GM23338 (cell line): Measurements from ENCODE around the gene MYO18A. TPM values are rescaled to one million over a fixed set of nuclear protein-coding genes. Genes with fewer than 3 reads are reported as not detected.

Source experiments
- ATAC-seq: fragments of 200-7000 bp; cut with Tn5 transposase; 3 replicates; pipeline ENCODE4 v1.9.1; 2020
- DNase-seq: peaks from one replicate; pipeline ENCODE4 v3.0.0-alpha.2; 2015; ENCODE audit warnings: low spot score
- H2AFZ ChIP-seq: fragments of 200-600 bp; sonication (generic); 2 replicates; pipeline ENCODE4 v1.8.0; 2016; ENCODE audit warnings: antibody characterized with exemption, mild to moderate bottlenecking, moderate library complexity
- H3F3A ChIP-seq: fragments of 200-600 bp; sonication (generic); replicated peaks from 2 replicates; pipeline ENCODE4 v1.8.0; 2017; ENCODE audit warnings: antibody characterized with exemption, mixed run types, low read depth
- H3K27ac ChIP-seq: fragments of 200-600 bp; sonication (generic); 2 replicates; pipeline ENCODE4 v1.6.1; 2016; ENCODE audit warnings: low read depth
- H3K27me3 ChIP-seq: fragments of 200-600 bp; sonication (generic); 2 replicates; pipeline ENCODE4 v1.8.0; 2016; ENCODE audit warnings: mild to moderate bottlenecking, mixed run types, moderate library complexity; ENCODE audit not compliant: insufficient read depth
- H3K36me3 ChIP-seq: fragments of 200-600 bp; sonication (generic); 2 replicates; pipeline ENCODE4 v1.8.0; 2016; ENCODE audit warnings: mild to moderate bottlenecking; ENCODE audit not compliant: insufficient read depth
- H3K4me1 ChIP-seq: fragments of 200-600 bp; sonication (generic); 2 replicates; pipeline ENCODE4 v1.8.0; 2016; ENCODE audit warnings: mild to moderate bottlenecking, moderate library complexity; ENCODE audit not compliant: insufficient read depth
- H3K4me2 ChIP-seq: fragments of 200-600 bp; sonication (generic); 2 replicates; pipeline ENCODE4 v1.7.1; 2017; ENCODE audit warnings: mixed run types
- H3K4me3 ChIP-seq: fragments of 200-600 bp; sonication (generic); 2 replicates; pipeline ENCODE4 v1.6.1; 2016; ENCODE audit warnings: mixed run types
- H3K79me2 ChIP-seq: fragments of 200-600 bp; sonication (generic); replicated peaks from 2 replicates; pipeline ENCODE4 v1.8.0; 2017; ENCODE audit warnings: mild to moderate bottlenecking; ENCODE audit not compliant: insufficient read depth
- H3K9me2 ChIP-seq: fragments of 200-600 bp; sonication (generic); 2 replicates; pipeline ENCODE4 v1.8.0; 2017; ENCODE audit not compliant: insufficient read depth
- H4K20me1 ChIP-seq: fragments of 200-600 bp; sonication (generic); replicated peaks from 2 replicates; pipeline ENCODE4 v1.8.0; 2017; ENCODE audit warnings: mild to moderate bottlenecking; ENCODE audit not compliant: insufficient read depth
- H3K27ac Mint-ChIP-seq: 2 replicates; pipeline ENCODE4 v1.8.0; 2020; ENCODE audit warnings: inconsistent platforms, mild to moderate bottlenecking, moderate library complexity, mixed read lengths
- H3K27me3 Mint-ChIP-seq: 3 replicates; pipeline ENCODE4 v1.8.0; 2022; ENCODE audit warnings: low read depth, mild to moderate bottlenecking, moderate library complexity, mixed read lengths, inconsistent platforms; ENCODE audit not compliant: insufficient read depth, poor library complexity
- H3K36me3 Mint-ChIP-seq: 3 replicates; pipeline ENCODE4 v1.8.0; 2021; ENCODE audit warnings: low read depth, mild to moderate bottlenecking, inconsistent platforms, moderate library complexity, mixed read lengths
- H3K4me1 Mint-ChIP-seq: 3 replicates; pipeline ENCODE4 v1.8.0; 2020; ENCODE audit warnings: mild to moderate bottlenecking, inconsistent platforms, mixed read lengths
- H3K4me3 Mint-ChIP-seq: 3 replicates; pipeline ENCODE4 v1.8.0; 2021; ENCODE audit warnings: moderate library complexity, mild to moderate bottlenecking, inconsistent platforms, mixed read lengths
- H3K9me3 Mint-ChIP-seq: 3 replicates; pipeline ENCODE4 v1.8.0; 2020; ENCODE audit warnings: moderate library complexity, mild to moderate bottlenecking, inconsistent platforms, mixed read lengths
- CREB1 ChIP-seq: fragments of 250-450 bp; sonication (Bioruptor Pico); IDR thresholded peaks from 2 replicates; pipeline ENCODE4 v1.5.0; 2020; ENCODE audit warnings: low read depth, mild to moderate bottlenecking, moderate library complexity
- CTCF ChIP-seq, 2 experiments: fragments of 200-600 bp in 1 of 2; sonication (generic) in 1 of 2; conservative IDR thresholded peaks; 2 replicates each; pipeline versions ENCODE4 v1.5.1 to v1.6.1; 2016 to 2017; ENCODE audit warnings: antibody characterized with exemption in 2 of 2, low read depth in 2 of 2, mild to moderate bottlenecking in 2 of 2, moderate library complexity in 1 of 2
- ETS1 ChIP-seq: IDR thresholded peaks from 2 replicates; pipeline ENCODE4 v1.6.1; 2016; ENCODE audit warnings: antibody characterized with exemption
- EZH2 ChIP-seq: fragments of 200-600 bp; sonication (generic); IDR thresholded peaks from one replicate; pipeline ENCODE4 v1.8.0; 2017; ENCODE audit warnings: antibody characterized with exemption, mild to moderate bottlenecking, low read depth; ENCODE audit not compliant: unreplicated experiment
- EZH2phosphoT487 ChIP-seq: fragments of 200-600 bp; sonication (generic); IDR thresholded peaks from one replicate; pipeline ENCODE4 v1.8.1; 2018; ENCODE audit warnings: antibody characterized with exemption; ENCODE audit not compliant: unreplicated experiment
- NANOG ChIP-seq: IDR thresholded peaks from 2 replicates; pipeline ENCODE4 v1.6.1; 2016; ENCODE audit warnings: antibody characterized with exemption, borderline replicate concordance
- POLR2AphosphoS5 ChIP-seq: IDR thresholded peaks from 2 replicates; pipeline ENCODE4 v1.6.1; 2016; ENCODE audit warnings: antibody characterized with exemption, low read depth
- REST ChIP-seq: IDR thresholded peaks from one replicate; pipeline ENCODE4 v1.6.1; 2018; ENCODE audit warnings: antibody characterized with exemption; ENCODE audit not compliant: unreplicated experiment
- STAT1 ChIP-seq: IDR thresholded peaks from one replicate; pipeline ENCODE4 v1.6.1; 2016; ENCODE audit warnings: antibody characterized with exemption; ENCODE audit not compliant: unreplicated experiment
- ZNF114 ChIP-seq: fragments of 250-450 bp; sonication (Bioruptor Pico); IDR thresholded peaks from 2 replicates; pipeline ENCODE4 v1.5.0; 2020; ENCODE audit warnings: mild to moderate bottlenecking, moderate library complexity
- ZNF331 ChIP-seq: fragments of 250-450 bp; sonication (Bioruptor Pico); IDR thresholded peaks from 2 replicates; pipeline ENCODE4 v1.5.0; 2020; ENCODE audit warnings: low read depth, mild to moderate bottlenecking, moderate library complexity
- ZNF462 ChIP-seq: fragments of 250-450 bp; sonication (Bioruptor Pico); IDR thresholded peaks from 2 replicates; pipeline ENCODE4 v1.5.0; 2020; ENCODE audit warnings: mild to moderate bottlenecking, moderate library complexity
- polyA plus RNA-seq: library from polyadenylated mRNA; unstranded; fragments of >200 nt; fragmentation: Nextera tagmentation; extraction: Ambion mirVana; gene quantifications from 2 replicates; pipeline ENCODE4 v1.2.1, GENCODE V29; 2016
- total RNA-seq: library from RNA; depleted of rRNA; stranded (reverse); fragments of >200 nt; shearing (Covaris generic); gene quantifications from 2 replicates; pipeline ENCODE4 v1.2.3, GENCODE V29; 2014

MYO18A gene
- total and polyA plus RNA-seq, 2 experiments from 2014 or later = 18.3 to 37.5 TPM

- TF ChIP-seq ZNF462 (CRISPR knock-in tag) (no peak), ZNF114 (CRISPR knock-in tag) (no peak), STAT1 (no peak)
Observed at GRCh38 chr17:29061036-29061435, 119.2 kb downstream of the MYO18A start (continued).

GRCh38 chr17:29060475-29060874, 119.7 kb downstream of the MYO18A start:
- H3K4me1 Mint-ChIP-seq = peaks cover 38% of the 10 kb centered on the region
- ATAC-seq (peak; percentile 56), DNase-seq (no peak)
- no peaks in the 10 kb centered on the region for H3K36me3 ChIP-seq
- H3K79me2 ChIP-seq = no peaks in the 10 kb centered on the region
- peak overlapping the region; percentile 27 for H3K4me2 ChIP-seq
- H3K4me1 ChIP-seq = peaks cover 34% of the 10 kb centered on the region
- H3K4me3 Mint-ChIP-seq = no peak overlapping the region; the same call in 2 of the 3 replicates
- H3K9me3 Mint-ChIP-seq = no peaks in the 10 kb centered on the region; the same call in 2 of the 3 replicates
- no peak overlapping the region for H3K27ac Mint-ChIP-seq
- H2AFZ ChIP-seq = no peak overlapping the region
- H3K27me3 ChIP-seq = no peaks in the 10 kb centered on the region
- no peak overlapping the region for H3K4me3 ChIP-seq
- H4K20me1 ChIP-seq = no peaks in the 10 kb centered on the region
- H3F3A ChIP-seq = no peaks in the 10 kb centered on the region; the same call in 1 of the 2 replicates
- no peak overlapping the region for H3K27ac ChIP-seq
- H3K9me2 ChIP-seq = no peaks in the 10 kb centered on the region; the same call in 1 of the 2 replicates
- H3K36me3 Mint-ChIP-seq = peaks cover 4% of the 10 kb centered on the region; the same call in 2 of the 3 replicates
- H3K27me3 Mint-ChIP-seq = peaks cover 13% of the 10 kb centered on the region
- TF ChIP-seq STAT1 = no peak
- TF ChIP-seq CREB1 (CRISPR knock-in tag) = no peak
- TF ChIP-seq CTCF (conservative IDR thresholded peaks at IDR 0.05; ENCODE audit: low read depth in 2 of 2) = no peak
- no peak for TF ChIP-seq POLR2AphosphoS5
- TF ChIP-seq EZH2 = no peak
- no peak for TF ChIP-seq ETS1
- no peak for TF ChIP-seq EZH2phosphoT487
- no peak for TF ChIP-seq REST
- TF ChIP-seq ZNF331 (CRISPR knock-in tag) = no peak
- no peak for TF ChIP-seq ZNF114 (CRISPR knock-in tag)
- TF ChIP-seq NANOG = no peak
